IPS-15b (cell line): ENCODE data around the gene ANKRD24.
"Not testable (repeated sequence)": the region's sequence is repeated elsewhere in the genome, so short reads cannot be mapped to it uniquely, and the experiment has no call there.

ENCODE experiments used
- H3K27me3 ChIP-seq: one replicate; pipeline ENCODE4 v1.6.1; 2013; ENCODE audit warnings: low read length; ENCODE audit not compliant: control insufficient read depth, insufficient read depth
- H3K36me3 ChIP-seq: one replicate; pipeline ENCODE4 v1.6.1; 2013; ENCODE audit warnings: low read length; ENCODE audit not compliant: control insufficient read depth, insufficient read depth
- H3K4me1 ChIP-seq: one replicate; pipeline ENCODE4 v1.6.1; 2013; ENCODE audit warnings: mild to moderate bottlenecking, low read length; ENCODE audit not compliant: control insufficient read depth, insufficient read depth
- H3K4me3 ChIP-seq: one replicate; pipeline ENCODE4 v1.5.1; 2013; ENCODE audit warnings: low read depth, low read length
- H3K9ac ChIP-seq: one replicate; pipeline ENCODE4 v1.6.1; 2013; ENCODE audit warnings: low read depth, mild to moderate bottlenecking, low read length
- H3K9me3 ChIP-seq: one replicate; pipeline ENCODE4 v1.6.1; 2013; ENCODE audit warnings: mild to moderate bottlenecking, low read length; ENCODE audit not compliant: control insufficient read depth, insufficient read depth

The ANKRD24 gene

GRCh38 chr19:4267901-4268815 is 85.7 kb downstream of the ANKRD24 start:
- H3K9me3 ChIP-seq: no peaks in the 10 kb centered on the region

GRCh38 chr19:4268816-4269430 is 86.4 kb downstream of the ANKRD24 start:
- Histone ChIP-seq H3K9ac (no peak overlapping the region), H3K4me3 (no peak overlapping the region), H3K9me3 (no peaks in the 10 kb centered on the region), H3K27me3 (no peaks in the 10 kb centered on the region), H3K36me3 (peaks cover 12% of the 10 kb centered on the region), H3K4me1 (no peaks in the 10 kb centered on the region)

More at GRCh38 chr19:4267901-4268815, 85.7 kb downstream of the ANKRD24 start:
- peaks cover 14% of the 10 kb centered on the region for H3K36me3 ChIP-seq
- no peak overlapping the region for H3K9ac ChIP-seq
- H3K4me1 ChIP-seq: no peaks in the 10 kb centered on the region
- no peaks in the 10 kb centered on the region for H3K27me3 ChIP-seq
- H3K4me3 ChIP-seq: no peak overlapping the region

- Histone ChIP-seq H3K4me3 (no peak overlapping the region), H3K4me1 (no peaks in the 10 kb centered on the region), H3K9ac (no peak overlapping the region), H3K27me3 (peaks cover under 1% of the 10 kb centered on the region), H3K36me3 (peaks cover 9% of the 10 kb centered on the region), H3K9me3 (no peaks in the 10 kb centered on the region)
Measured at GRCh38 chr19:4272894-4273293, 90.4 kb downstream of the ANKRD24 start.

GRCh38 chr19:4274321-4274686 is 91.8 kb downstream of the ANKRD24 start:
- H3K36me3 ChIP-seq: not testable (repeated sequence)

More at GRCh38 chr19:4274321-4274686, 91.8 kb downstream of the ANKRD24 start:
- H3K27me3 ChIP-seq, H3K9me3 ChIP-seq, H3K4me1 ChIP-seq, H3K9ac ChIP-seq, H3K4me3 ChIP-seq: not testable (repeated sequence)
